HL-60 (cell line): Measurements from ENCODE around the gene ABAT.

Source experiments
- DNase-seq, 2 experiments: peaks; one replicate each; pipeline ENCODE4 v3.0.0-alpha.2; 2010 to 2020; ENCODE audit warnings: low read depth in 1 of 2, low spot score in 1 of 2
- H3K27ac ChIP-seq: fragments of 250-450 bp; sonication (Bioruptor Pico); replicated peaks from 2 replicates; pipeline ENCODE4 v1.5.1; 2020; ENCODE audit warnings: mild to moderate bottlenecking, moderate library complexity
- H3K27me3 ChIP-seq: fragments of 250-450 bp; sonication (Bioruptor Pico); 2 replicates; pipeline ENCODE4 v1.5.1; 2021; ENCODE audit warnings: mild to moderate bottlenecking, moderate library complexity; ENCODE audit not compliant: insufficient read depth, poor library complexity, severe bottlenecking
- H3K4me3 ChIP-seq: replicated peaks from 2 replicates; pipeline ENCODE4 v1.5.1; 2011; ENCODE audit warnings: mild to moderate bottlenecking, control low read depth, low read length; ENCODE audit not compliant: insufficient read depth
- GABPA ChIP-seq: IDR thresholded peaks from 2 replicates; pipeline ENCODE4 v1.6.1; 2012; ENCODE audit warnings: low read depth
- POLR2AphosphoS5 ChIP-seq: IDR thresholded peaks from 2 replicates; pipeline ENCODE4 v1.6.1; 2012; ENCODE audit warnings: low read depth
- SPI1 ChIP-seq: IDR thresholded peaks from 2 replicates; pipeline ENCODE4 v1.6.1; 2012; ENCODE audit warnings: low read depth, mild to moderate bottlenecking, borderline replicate concordance
- TF ChIP-seq, protein P1 (sequence below): IDR thresholded peaks from 2 replicates; pipeline ENCODE4 v1.6.1; 2012; ENCODE audit warnings: low read depth; ENCODE audit not compliant: insufficient replicate concordance
- TF ChIP-seq, protein P2 (sequence below): IDR thresholded peaks from one replicate; pipeline ENCODE4 v1.5.1; 2011; ENCODE audit warnings: low read length, control low read depth, inconsistent platforms; ENCODE audit not compliant: insufficient read depth

ABAT gene

DNA sequence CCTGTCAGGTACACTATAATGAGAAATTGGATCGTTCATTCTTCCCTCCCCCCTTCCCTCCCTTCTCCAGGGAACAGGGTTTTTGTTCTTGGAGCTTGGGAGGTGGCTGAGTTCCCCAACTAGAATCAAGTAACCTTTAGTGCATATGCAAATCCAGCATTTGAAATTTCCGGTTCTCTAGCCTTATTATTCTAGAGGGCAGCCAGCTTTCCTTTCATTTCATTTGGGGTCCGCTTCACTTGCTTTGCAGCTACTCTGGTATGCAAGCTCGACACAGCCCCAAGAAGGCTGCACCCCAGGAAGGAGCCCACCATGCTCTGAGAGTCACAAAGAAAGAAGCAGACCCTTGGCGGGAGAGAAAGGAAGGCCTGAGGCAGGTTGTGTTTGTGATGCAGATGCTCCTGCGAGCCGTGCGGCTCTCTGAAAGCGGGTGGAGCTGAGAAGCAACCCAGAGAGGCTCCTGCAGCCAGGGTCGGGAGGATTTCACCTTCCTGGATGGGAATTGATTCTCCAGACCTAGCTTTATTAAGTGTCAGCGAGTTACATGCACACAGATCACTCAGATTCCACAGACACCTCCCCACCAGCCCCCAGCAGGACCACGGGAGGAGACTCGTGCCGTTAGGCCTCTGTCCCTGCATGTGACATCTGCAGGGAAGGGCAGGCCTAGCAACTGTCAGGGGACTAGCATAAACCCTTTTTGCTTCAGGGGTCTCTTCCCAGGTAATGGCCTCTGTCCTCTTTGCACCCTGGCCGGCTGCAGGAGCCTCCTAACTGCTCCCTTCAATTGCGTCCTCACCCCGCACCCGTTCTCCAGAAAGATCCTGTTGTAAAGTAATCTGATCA lies 157.7 kb downstream of the ABAT start:
- no peaks in the 10 kb centered on the region for H3K27me3 ChIP-seq
- TF ChIP-seq SPI1 (no peak), GABPA (no peak), POLR2AphosphoS5 (no peak)
- TF ChIP-seq, protein P1, sequence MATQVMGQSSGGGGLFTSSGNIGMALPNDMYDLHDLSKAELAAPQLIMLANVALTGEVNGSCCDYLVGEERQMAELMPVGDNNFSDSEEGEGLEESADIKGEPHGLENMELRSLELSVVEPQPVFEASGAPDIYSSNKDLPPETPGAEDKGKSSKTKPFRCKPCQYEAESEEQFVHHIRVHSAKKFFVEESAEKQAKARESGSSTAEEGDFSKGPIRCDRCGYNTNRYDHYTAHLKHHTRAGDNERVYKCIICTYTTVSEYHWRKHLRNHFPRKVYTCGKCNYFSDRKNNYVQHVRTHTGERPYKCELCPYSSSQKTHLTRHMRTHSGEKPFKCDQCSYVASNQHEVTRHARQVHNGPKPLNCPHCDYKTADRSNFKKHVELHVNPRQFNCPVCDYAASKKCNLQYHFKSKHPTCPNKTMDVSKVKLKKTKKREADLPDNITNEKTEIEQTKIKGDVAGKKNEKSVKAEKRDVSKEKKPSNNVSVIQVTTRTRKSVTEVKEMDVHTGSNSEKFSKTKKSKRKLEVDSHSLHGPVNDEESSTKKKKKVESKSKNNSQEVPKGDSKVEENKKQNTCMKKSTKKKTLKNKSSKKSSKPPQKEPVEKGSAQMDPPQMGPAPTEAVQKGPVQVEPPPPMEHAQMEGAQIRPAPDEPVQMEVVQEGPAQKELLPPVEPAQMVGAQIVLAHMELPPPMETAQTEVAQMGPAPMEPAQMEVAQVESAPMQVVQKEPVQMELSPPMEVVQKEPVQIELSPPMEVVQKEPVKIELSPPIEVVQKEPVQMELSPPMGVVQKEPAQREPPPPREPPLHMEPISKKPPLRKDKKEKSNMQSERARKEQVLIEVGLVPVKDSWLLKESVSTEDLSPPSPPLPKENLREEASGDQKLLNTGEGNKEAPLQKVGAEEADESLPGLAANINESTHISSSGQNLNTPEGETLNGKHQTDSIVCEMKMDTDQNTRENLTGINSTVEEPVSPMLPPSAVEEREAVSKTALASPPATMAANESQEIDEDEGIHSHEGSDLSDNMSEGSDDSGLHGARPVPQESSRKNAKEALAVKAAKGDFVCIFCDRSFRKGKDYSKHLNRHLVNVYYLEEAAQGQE, result no peak
- TF ChIP-seq, protein P2, sequence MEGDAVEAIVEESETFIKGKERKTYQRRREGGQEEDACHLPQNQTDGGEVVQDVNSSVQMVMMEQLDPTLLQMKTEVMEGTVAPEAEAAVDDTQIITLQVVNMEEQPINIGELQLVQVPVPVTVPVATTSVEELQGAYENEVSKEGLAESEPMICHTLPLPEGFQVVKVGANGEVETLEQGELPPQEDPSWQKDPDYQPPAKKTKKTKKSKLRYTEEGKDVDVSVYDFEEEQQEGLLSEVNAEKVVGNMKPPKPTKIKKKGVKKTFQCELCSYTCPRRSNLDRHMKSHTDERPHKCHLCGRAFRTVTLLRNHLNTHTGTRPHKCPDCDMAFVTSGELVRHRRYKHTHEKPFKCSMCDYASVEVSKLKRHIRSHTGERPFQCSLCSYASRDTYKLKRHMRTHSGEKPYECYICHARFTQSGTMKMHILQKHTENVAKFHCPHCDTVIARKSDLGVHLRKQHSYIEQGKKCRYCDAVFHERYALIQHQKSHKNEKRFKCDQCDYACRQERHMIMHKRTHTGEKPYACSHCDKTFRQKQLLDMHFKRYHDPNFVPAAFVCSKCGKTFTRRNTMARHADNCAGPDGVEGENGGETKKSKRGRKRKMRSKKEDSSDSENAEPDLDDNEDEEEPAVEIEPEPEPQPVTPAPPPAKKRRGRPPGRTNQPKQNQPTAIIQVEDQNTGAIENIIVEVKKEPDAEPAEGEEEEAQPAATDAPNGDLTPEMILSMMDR, result no peak
- peak overlapping the region; percentile 32; the same call in 1 of the 2 replicates for H3K27ac ChIP-seq
- H3K4me3 ChIP-seq, result no peak overlapping the region
- no peak for DNase-seq

GRCh38 chr16:8832717-8833105 lies 158.3 kb downstream of the ABAT start:
- H3K27ac ChIP-seq, result peak overlapping the region; percentile 32; the same call in 1 of the 2 replicates
- no peaks in the 10 kb centered on the region for H3K27me3 ChIP-seq
- TF ChIP-seq, protein P2, result no peak
- peak; percentile 80 for TF ChIP-seq POLR2AphosphoS5
- peak in 1 of 2 experiments; percentile 86 for DNase-seq
- no peak overlapping the region for H3K4me3 ChIP-seq
